HUDEP-2 (cell line): ENCODE measurements around the gene TMEM221.

Experiments used
- DNase-seq, 76 experiments: peaks; one replicate each; lab custom pipeline; 2025; ENCODE audit not compliant: unreplicated experiment in 76 of 76; lab: John Stamatoyannopoulos, UW

Gene TMEM221

GRCh38 chr19:17406887-17407196, 41.6 kb downstream of the TMEM221 start:
- peak in 2 of 76 experiments; percentile 43 to 45 for DNase-seq

- DNase-seq = peak in 18 of 76 experiments; percentile 5 to 85 (median 32)
These were observed 42.2 kb downstream of the TMEM221 start for GRCh38 chr19:17406046-17406886.

DNA sequence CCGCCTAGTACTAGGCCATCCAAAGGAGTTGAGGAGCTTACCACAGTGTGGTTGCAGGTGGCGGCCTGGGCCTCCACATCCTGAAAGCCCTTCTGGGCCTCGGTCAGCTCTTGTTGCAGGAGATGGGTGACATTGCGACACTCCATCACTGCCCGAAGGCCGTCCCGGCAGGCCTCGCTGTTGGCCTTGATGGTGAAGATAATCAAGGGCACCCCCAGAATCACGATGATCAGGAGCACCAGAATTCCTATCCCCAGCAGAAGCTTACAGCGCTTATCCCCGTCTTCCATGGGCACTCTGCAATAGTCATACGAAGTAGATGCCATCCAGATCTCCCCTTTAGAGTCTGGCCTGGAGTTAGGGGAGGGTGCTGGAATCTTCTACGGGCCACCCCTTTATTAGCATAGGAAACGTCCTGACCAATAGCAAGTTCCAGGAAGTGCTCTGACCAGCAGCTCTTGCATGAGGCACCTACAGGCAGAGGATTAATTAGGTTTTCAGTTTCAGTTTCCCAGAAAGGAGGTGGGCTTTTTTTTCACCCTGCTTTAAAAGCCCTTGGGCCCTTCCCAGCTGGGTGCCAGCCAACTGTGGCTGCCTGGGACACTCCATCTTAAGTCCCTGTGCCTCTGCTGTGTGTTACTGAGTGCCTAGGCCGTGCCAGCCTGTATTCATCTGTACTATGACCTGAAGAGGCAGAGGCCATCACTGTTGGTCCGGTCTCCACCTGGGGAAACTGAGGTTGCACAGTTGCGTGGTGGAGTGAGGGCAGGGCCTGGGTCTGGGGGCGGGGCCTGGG, 43.0 kb downstream of the TMEM221 start, which contains the start of gene BST2:
Gene BST2, minus strand, starts transcription at position 381 of the 796 bp plus-strand sequence. Its CDS starts 55 bp downstream, at position 326.
- peak in 73 of 76 experiments; percentile 57 to 94 (median 79) for DNase-seq

GRCh38 chr19:17404621-17405249, 43.7 kb downstream of the TMEM221 start:
- peak in 2 of 76 experiments; percentile 12 to 26 for DNase-seq

DNA sequence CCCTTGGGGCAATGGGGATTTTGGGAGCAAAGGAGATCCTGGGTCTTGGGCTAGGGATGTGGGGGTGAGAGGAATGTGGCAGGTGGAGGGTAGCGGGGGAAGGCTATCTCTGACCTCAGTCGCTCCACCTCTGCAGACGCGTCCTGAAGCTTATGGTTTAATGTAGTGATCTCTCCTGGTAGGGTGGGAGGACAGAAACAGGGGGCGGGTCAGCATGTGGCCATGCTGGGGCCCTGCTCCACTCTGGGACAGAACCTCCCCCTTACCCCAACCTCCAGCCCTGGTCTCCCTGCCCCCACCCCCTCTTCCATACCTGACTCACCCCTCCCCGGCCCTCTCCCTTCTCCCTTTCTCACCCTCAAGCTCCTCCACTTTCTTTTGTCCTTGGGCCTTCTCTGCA, 44.5 kb downstream of the TMEM221 start:
- DNase-seq = peak in 12 of 76 experiments; percentile 14 to 35 (median 24)

DNA sequence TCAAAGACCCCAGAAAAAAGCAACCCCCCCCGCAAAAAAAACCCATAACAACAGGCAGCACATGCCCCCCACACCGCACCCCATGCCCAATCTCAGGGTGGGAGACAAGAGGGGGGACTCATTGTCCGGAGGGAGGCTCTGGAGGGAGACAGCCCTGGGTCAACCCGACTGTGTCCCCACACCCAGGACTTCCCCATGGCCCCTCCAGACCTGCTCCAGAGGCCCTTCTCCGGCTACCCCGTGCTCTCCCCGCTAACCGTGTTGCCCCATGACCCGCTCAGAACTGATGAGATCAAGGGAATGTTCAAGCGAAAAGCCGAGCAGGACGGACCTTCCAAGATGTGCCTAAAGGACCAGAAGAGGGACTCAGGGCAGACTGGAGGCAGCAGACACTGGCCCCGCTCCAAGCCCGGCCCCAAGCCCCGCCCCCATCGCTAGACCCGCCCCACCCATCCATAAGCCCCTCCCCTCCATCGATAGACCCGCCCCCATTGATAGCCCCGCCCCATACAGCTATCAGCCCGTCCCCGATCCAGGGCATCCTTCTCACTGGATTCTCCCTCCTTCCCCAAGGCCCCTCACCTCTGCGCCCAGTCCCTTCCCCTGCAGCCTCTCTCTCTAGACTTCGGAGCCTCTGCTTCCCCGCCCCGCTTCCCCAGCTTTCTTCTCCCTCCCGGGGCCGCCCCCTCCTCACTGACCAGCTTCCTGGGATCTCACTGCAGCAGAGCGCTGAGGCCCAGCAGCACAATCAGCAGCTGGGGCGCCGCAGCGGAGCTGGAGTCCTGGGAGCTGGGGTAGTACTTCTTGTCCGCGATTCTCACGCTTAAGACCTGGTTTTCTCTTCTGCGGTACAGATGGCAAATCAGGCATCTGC, 45.2 kb downstream of the TMEM221 start:
- peak in 52 of 76 experiments; percentile 13 to 91 (median 60) for DNase-seq

GRCh38 chr19:17401628-17402027, 46.8 kb downstream of the TMEM221 start:
- DNase-seq = no peak

GRCh38 chr19:17398902-17399527, 49.5 kb downstream of the TMEM221 start:
- peak in 22 of 76 experiments; percentile 10 to 51 (median 22) for DNase-seq

- DNase-seq = peak in 69 of 76 experiments; percentile 26 to 87 (median 72)
These were observed 53.5 kb downstream of the TMEM221 start for GRCh38 chr19:17394891-17395415.

GRCh38 chr19:17393914-17394313, 54.6 kb downstream of the TMEM221 start, which contains the start of gene CCDC194:
TSS of gene CCDC194 (minus strand) at chr19:17394196. CDS start at chr19:17394158, 38 bp downstream.
- no peak for DNase-seq

- peak in 65 of 76 experiments; percentile 11 to 83 (median 57) for DNase-seq
These were observed 55.5 kb downstream of the TMEM221 start for GRCh38 chr19:17393002-17393401.

- no peak for DNase-seq
These were observed 56.9 kb downstream of the TMEM221 start for GRCh38 chr19:17391371-17392151.

DNA sequence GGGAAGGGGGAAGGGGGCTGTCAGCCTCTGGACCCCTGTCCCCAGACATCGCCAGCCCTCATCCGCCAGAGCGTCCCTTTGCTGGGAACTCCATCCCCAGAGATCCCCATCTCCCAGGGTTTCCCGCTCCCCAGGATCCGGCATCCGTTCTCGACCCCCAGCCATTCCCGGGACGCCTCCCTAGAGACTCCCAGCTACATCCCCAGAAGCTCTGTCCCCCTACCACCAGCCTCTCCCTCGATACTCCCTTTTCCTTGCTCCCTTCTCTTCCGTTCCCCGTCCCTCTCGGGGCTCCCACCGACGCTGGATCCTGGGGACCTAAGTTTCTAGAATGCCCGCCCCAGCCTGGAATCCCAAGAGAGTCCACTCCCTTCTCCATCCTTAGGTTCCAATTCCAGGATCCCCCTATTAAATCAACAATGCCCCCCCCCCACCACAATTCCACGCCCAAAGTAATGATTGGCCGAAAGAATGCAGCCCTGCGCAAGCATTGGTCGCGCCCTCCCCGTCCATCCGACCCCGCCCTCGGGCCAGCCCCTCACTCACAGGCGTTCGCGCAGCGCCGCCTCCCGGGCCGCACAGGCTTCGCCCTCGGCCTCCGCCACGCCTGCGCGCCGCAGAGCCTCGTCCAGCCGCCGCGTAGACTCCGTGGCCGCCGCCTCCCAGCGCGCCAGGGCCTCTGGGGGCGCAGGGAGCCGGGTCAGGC, 57.6 kb downstream of the TMEM221 start:
- peak in 73 of 76 experiments; percentile 56 to 97 (median 88) for DNase-seq

DNA sequence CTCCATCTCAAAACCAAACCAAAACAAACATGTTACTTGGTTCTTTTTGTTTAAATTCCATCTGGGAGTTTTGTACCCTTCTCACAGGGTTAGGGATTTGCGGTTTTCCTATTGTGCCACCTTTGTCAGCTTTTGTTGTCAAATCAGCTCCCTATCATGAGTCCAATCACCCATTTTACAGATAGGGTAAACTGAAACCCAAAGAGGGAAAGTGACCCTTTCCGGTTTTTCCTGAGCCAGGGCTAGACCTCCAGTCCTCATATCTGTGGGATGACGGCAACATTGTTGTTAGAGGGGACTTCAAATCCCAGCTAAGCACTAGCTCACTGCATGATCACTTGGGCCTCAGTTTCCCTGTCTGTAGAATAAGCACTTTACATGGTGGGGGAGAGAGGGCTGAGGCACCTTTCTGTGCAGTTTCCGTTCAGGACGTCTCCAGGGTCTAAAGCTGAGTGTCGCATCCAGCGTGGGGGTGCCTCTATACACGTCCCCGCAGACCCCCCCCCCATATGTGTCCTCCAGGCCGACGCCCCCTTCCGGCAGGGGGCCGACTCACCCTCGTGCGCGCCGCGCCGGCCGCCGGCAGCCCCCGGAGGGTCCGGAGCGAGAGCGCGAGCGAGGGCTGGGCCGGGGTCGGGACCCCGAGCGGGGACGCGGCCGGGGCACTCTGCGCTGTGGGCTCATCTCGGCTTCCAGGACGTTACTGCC, 58.4 kb downstream of the TMEM221 start:
- no peak for DNase-seq

DNA sequence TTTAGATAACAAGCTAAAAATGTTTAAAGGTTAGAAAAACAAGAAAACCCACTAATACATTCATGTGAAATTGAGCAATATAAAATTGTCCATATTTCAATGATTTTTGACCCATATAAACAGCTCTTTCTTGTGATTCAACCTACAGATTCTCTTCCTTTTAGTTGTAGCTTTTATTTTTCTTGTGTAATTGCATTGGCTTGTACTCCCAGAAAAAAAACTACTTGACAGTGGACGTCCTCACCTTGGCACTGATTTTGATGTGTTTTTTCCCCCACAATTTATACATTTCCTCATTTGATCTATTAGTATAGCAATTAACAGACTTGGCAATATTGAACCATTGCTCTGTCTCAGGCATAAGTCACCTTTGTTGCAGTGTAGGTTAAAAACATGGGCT, 59.2 kb downstream of the TMEM221 start:
- DNase-seq = no peak

GRCh38 chr19:17385878-17386611, 62.4 kb downstream of the TMEM221 start:
- peak in 51 of 76 experiments; percentile 13 to 74 (median 42) for DNase-seq
